Keratinocyte (primary cell): ENCODE measurements around the gene HLA-DMA.

Experiments used
- EZH2 ChIP-seq: IDR thresholded peaks from one replicate; pipeline ENCODE4 v1.6.1; 2012; ENCODE audit warnings: inconsistent platforms, mild to moderate bottlenecking, low read length, moderate library complexity
- TF ChIP-seq, protein P1 (sequence below), 3 experiments: IDR thresholded peaks in 1 of 3; conservative IDR thresholded peaks in 1 of 3; optimal IDR thresholded peaks in 1 of 3; 2 replicates in 2 of 3; 3 replicates in 1 of 3; pipeline versions ENCODE3 to v1.5.1; 2011; ENCODE audit warnings: low read length in 3 of 3, mild to moderate bottlenecking in 3 of 3, moderate library complexity in 2 of 3, control low read depth in 1 of 3, inconsistent platforms in 1 of 3; ENCODE audit not compliant: insufficient read depth in 2 of 3; ENCODE audit errors: extremely low read depth in 1 of 3

DNA sequence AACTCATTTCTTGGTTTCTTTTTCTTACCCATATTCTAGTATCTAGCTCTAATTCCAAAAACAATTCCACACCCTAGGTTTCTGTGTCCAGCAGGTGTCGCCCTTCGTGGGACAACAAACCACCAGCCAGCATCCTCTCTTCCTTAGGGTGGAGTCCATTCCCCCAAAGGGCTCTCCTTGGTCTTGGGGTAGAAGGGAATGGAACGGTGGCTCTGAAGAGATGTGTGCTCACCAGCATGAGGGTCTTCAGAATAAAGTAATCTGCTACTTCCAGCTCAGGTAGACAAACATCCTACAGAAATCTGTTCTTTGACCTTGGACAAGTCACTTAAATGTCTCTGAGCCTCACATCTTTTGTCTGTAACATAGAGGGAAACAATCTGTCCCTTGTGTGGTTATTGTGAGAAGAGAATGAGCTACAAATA, 19.2 kb downstream of the HLA-DMA start:
- TF ChIP-seq, protein P1, sequence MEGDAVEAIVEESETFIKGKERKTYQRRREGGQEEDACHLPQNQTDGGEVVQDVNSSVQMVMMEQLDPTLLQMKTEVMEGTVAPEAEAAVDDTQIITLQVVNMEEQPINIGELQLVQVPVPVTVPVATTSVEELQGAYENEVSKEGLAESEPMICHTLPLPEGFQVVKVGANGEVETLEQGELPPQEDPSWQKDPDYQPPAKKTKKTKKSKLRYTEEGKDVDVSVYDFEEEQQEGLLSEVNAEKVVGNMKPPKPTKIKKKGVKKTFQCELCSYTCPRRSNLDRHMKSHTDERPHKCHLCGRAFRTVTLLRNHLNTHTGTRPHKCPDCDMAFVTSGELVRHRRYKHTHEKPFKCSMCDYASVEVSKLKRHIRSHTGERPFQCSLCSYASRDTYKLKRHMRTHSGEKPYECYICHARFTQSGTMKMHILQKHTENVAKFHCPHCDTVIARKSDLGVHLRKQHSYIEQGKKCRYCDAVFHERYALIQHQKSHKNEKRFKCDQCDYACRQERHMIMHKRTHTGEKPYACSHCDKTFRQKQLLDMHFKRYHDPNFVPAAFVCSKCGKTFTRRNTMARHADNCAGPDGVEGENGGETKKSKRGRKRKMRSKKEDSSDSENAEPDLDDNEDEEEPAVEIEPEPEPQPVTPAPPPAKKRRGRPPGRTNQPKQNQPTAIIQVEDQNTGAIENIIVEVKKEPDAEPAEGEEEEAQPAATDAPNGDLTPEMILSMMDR (optimal IDR thresholded peaks at IDR 0.05 in 1 of 3, IDR thresholded peaks at IDR 0.05 in 1 of 3, conservative IDR thresholded peaks at IDR 0.05 in 1 of 3; ENCODE audit: extremely low read depth in 1 of 3, insufficient read depth in 2 of 3, low read length in 3 of 3), result peak; percentile 72 to 91 (median 77)
- no peak for TF ChIP-seq EZH2
